SK-N-SH treated with all-trans-retinoic acid at 6 μM for 48 hours (cell line): ENCODE measurements around the gene CFL2.

Experiments used
- ATAC-seq: fragments of 200-7000 bp; cut with Tn5 transposase; 3 replicates; pipeline ENCODE4 v1.9.1; 2020; ENCODE audit warnings: mild to moderate bottlenecking, moderate library complexity
- ARNTL ChIP-seq: fragments of 450-650 bp; formaldehyde crosslinking; IDR thresholded peaks from 2 replicates; pipeline ENCODE4 v1.5.0; 2020; ENCODE audit warnings: low read depth, mild to moderate bottlenecking, moderate library complexity, borderline replicate concordance
- BACH2 ChIP-seq: fragments of 250-450 bp; sonication (Bioruptor Pico); IDR thresholded peaks from 2 replicates; pipeline ENCODE4 v1.9.0; 2021; ENCODE audit warnings: mild to moderate bottlenecking, borderline replicate concordance
- CREB5 ChIP-seq: fragments of 250-450 bp; sonication (Bioruptor Pico); IDR thresholded peaks from 2 replicates; pipeline ENCODE4 v1.5.1; 2020; ENCODE audit warnings: low read depth, mild to moderate bottlenecking, moderate library complexity
- CSRNP3 ChIP-seq: fragments of 250-450 bp; sonication (Bioruptor Pico); IDR thresholded peaks from 2 replicates; pipeline ENCODE4 v1.5.1; 2021; ENCODE audit warnings: mild to moderate bottlenecking, moderate library complexity
- ISL1 ChIP-seq: fragments of 250-450 bp; sonication (Bioruptor Pico); IDR thresholded peaks from 2 replicates; pipeline ENCODE4 v2.1.2; 2022; ENCODE audit warnings: mild to moderate bottlenecking, moderate library complexity
- OSR1 ChIP-seq: fragments of 250-450 bp; sonication (Bioruptor Pico); IDR thresholded peaks from 2 replicates; pipeline ENCODE4 v1.8.0; 2022; ENCODE audit warnings: moderate library complexity, mild to moderate bottlenecking, inconsistent platforms
- PATZ1 ChIP-seq: fragments of 250-450 bp; sonication (Bioruptor Pico); IDR thresholded peaks from 2 replicates; pipeline ENCODE4 v1.8.0; 2020; ENCODE audit warnings: mild to moderate bottlenecking, moderate library complexity, borderline replicate concordance
- POU6F1 ChIP-seq: fragments of 250-450 bp; sonication (Bioruptor Pico); IDR thresholded peaks from 2 replicates; pipeline ENCODE4 v1.8.0; 2021; ENCODE audit warnings: low read depth, mild to moderate bottlenecking, moderate library complexity, borderline replicate concordance
- PPARA ChIP-seq: fragments of 250-450 bp; sonication (Bioruptor Pico); IDR thresholded peaks from 2 replicates; pipeline ENCODE4 v1.5.0; 2020; ENCODE audit warnings: mild to moderate bottlenecking, borderline replicate concordance
- RARB ChIP-seq: fragments of 250-450 bp; sonication (Bioruptor Pico); IDR thresholded peaks from 2 replicates; pipeline ENCODE4 v1.8.0; 2021; ENCODE audit warnings: mild to moderate bottlenecking, moderate library complexity
- SNAI2 ChIP-seq: fragments of 250-450 bp; sonication (Bioruptor Pico); IDR thresholded peaks from 2 replicates; pipeline ENCODE4 v1.5.0; 2020; ENCODE audit warnings: mild to moderate bottlenecking, moderate library complexity
- TCF4 ChIP-seq: fragments of 250-450 bp; sonication (Bioruptor Pico); IDR thresholded peaks from 2 replicates; pipeline ENCODE4 v1.8.0; 2021; ENCODE audit warnings: mild to moderate bottlenecking, moderate library complexity, borderline replicate concordance
- TOX ChIP-seq: fragments of 250-450 bp; sonication (Bioruptor Pico); IDR thresholded peaks from 2 replicates; pipeline ENCODE4 v1.8.0; 2021; ENCODE audit warnings: mild to moderate bottlenecking, moderate library complexity, borderline replicate concordance
- ZFP3 ChIP-seq: fragments of 250-450 bp; sonication (Bioruptor Pico); IDR thresholded peaks from 2 replicates; pipeline ENCODE4 v1.5.0; 2020; ENCODE audit warnings: mild to moderate bottlenecking, moderate library complexity
- ZFP30 ChIP-seq: fragments of 450-650 bp; formaldehyde crosslinking; IDR thresholded peaks from 2 replicates; pipeline ENCODE4 v1.5.0; 2022; ENCODE audit warnings: mild to moderate bottlenecking, moderate library complexity
- ZNF565 ChIP-seq: fragments of 450-650 bp; formaldehyde crosslinking; conservative IDR thresholded peaks from 2 replicates; pipeline ENCODE4 v1.5.0; 2020; ENCODE audit warnings: low read depth, mild to moderate bottlenecking, moderate library complexity
- ZNF8 ChIP-seq: fragments of 450-650 bp; formaldehyde crosslinking; IDR thresholded peaks from 2 replicates; pipeline ENCODE4 v1.5.0; 2020; ENCODE audit warnings: mild to moderate bottlenecking, moderate library complexity

Gene CFL2

GRCh38 chr14:34722723-34723545 is 8.5 kb upstream of the CFL2 start:
- TF ChIP-seq PATZ1 (CRISPR knock-in tag) (no peak), ZFP3 (CRISPR knock-in tag) (no peak), ISL1 (no peak), TOX (no peak), BACH2 (CRISPR knock-in tag) (no peak), ZNF565 (CRISPR knock-in tag) (no peak), ARNTL (CRISPR knock-in tag) (no peak), OSR1 (no peak), TCF4 (CRISPR knock-in tag) (no peak), PPARA (CRISPR knock-in tag) (no peak), RARB (CRISPR knock-in tag) (no peak), CREB5 (CRISPR knock-in tag) (no peak)
- ATAC-seq: peak; percentile 88

- TF ChIP-seq ZNF8 (CRISPR knock-in tag) (no peak), ARNTL (CRISPR knock-in tag) (no peak), ISL1 (no peak), TCF4 (CRISPR knock-in tag) (no peak), CREB5 (CRISPR knock-in tag) (no peak)
- TF ChIP-seq, all 23 proteins: peak for 0
- no peak for ATAC-seq
These were observed 6.7 kb upstream of the CFL2 start for GRCh38 chr14:34721129-34721528.

GRCh38 chr14:34718750-34719304 is 4.4 kb upstream of the CFL2 start:
- no peak for TF ChIP-seq ZFP30 (CRISPR knock-in tag)
- ATAC-seq: no peak

GRCh38 chr14:34715127-34715863 is 902 bp upstream of the CFL2 start:
- TF ChIP-seq RARB (CRISPR knock-in tag) (no peak), POU6F1 (CRISPR knock-in tag) (no peak), ZFP3 (CRISPR knock-in tag) (no peak), SNAI2 (CRISPR knock-in tag) (no peak), BACH2 (CRISPR knock-in tag) (no peak), ISL1 (no peak), CSRNP3 (CRISPR knock-in tag) (no peak)
- no peak for ATAC-seq
